ENCODE data around the gene PCAT6. TPM values are rescaled to one million over a fixed set of nuclear protein-coding genes. Genes with fewer than 3 reads are reported as not detected.

The PCAT6 gene
- total and polyA plus RNA-seq, 2 experiments from 2014 or later: 7.2 to 28.1 TPM

DNA sequence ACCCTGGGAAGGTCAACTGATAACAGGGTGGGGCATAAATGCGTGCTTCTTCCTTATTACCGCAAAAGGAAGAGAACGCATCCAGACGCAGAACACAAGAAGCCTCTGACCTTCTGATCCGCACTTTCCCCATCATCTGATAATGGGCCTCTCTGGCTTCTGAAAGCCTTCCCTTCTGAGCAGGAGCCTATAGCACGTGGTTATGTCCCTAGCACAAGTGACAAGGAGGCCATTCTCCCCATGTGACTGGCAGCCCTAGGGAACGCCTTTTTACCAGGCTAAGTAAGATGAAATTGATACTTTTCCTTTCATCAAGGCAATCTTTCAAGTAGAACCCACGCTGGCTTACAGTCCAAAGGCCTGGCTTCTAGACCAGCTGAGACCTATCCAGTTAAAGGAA, 44.0 kb downstream of the PCAT6 start:
- no peak overlapping the region for H3K4me3 ChIP-seq
- Mint-ChIP-seq H3K4me1 (peaks cover 4% of the 10 kb centered on the region; the same call in 2 of the 3 replicates), H3K36me3 (ENCODE audit: low read depth) (peaks cover 54% of the 10 kb centered on the region), H3K9me3 (no peaks in the 10 kb centered on the region), H3K4me3 (no peak overlapping the region), H3K27ac (no peak overlapping the region), H3K27me3 (ENCODE audit: insufficient read depth, low read depth, poor library complexity) (peaks cover 2% of the 10 kb centered on the region)
- H3F3A ChIP-seq (replicated peaks; ENCODE audit: low read depth): peaks cover 4% of the 10 kb centered on the region; the same call in 1 of the 2 replicates
- ATAC-seq: no peak
- no peaks in the 10 kb centered on the region for H3K27me3 ChIP-seq (ENCODE audit: insufficient read depth)
- peaks cover 15% of the 10 kb centered on the region; the same call in 1 of the 2 replicates for H3K36me3 ChIP-seq (ENCODE audit: insufficient read depth)
- TF ChIP-seq ZNF331 (CRISPR knock-in tag; IDR thresholded peaks at IDR 0.05; ENCODE audit: low read depth): no peak
- TF ChIP-seq CTCF (conservative IDR thresholded peaks at IDR 0.05; ENCODE audit: low read depth in 2 of 2): no peak
- no peak for TF ChIP-seq ETS1 (IDR thresholded peaks at IDR 0.05)
- no peak for TF ChIP-seq EZH2phosphoT487 (IDR thresholded peaks at IDR 0.05; ENCODE audit: unreplicated experiment)
- TF ChIP-seq JUNB (IDR thresholded peaks at IDR 0.05; ENCODE audit: unreplicated experiment): no peak
- TF ChIP-seq CREB1 (CRISPR knock-in tag; IDR thresholded peaks at IDR 0.05; ENCODE audit: low read depth): no peak
- no peak for TF ChIP-seq NANOG (IDR thresholded peaks at IDR 0.05; ENCODE audit: borderline replicate concordance)
- TF ChIP-seq ZNF114 (CRISPR knock-in tag; IDR thresholded peaks at IDR 0.05): no peak
- TF ChIP-seq STAT1 (IDR thresholded peaks at IDR 0.05; ENCODE audit: unreplicated experiment): no peak
- TF ChIP-seq, protein P1, sequence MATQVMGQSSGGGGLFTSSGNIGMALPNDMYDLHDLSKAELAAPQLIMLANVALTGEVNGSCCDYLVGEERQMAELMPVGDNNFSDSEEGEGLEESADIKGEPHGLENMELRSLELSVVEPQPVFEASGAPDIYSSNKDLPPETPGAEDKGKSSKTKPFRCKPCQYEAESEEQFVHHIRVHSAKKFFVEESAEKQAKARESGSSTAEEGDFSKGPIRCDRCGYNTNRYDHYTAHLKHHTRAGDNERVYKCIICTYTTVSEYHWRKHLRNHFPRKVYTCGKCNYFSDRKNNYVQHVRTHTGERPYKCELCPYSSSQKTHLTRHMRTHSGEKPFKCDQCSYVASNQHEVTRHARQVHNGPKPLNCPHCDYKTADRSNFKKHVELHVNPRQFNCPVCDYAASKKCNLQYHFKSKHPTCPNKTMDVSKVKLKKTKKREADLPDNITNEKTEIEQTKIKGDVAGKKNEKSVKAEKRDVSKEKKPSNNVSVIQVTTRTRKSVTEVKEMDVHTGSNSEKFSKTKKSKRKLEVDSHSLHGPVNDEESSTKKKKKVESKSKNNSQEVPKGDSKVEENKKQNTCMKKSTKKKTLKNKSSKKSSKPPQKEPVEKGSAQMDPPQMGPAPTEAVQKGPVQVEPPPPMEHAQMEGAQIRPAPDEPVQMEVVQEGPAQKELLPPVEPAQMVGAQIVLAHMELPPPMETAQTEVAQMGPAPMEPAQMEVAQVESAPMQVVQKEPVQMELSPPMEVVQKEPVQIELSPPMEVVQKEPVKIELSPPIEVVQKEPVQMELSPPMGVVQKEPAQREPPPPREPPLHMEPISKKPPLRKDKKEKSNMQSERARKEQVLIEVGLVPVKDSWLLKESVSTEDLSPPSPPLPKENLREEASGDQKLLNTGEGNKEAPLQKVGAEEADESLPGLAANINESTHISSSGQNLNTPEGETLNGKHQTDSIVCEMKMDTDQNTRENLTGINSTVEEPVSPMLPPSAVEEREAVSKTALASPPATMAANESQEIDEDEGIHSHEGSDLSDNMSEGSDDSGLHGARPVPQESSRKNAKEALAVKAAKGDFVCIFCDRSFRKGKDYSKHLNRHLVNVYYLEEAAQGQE (IDR thresholded peaks at IDR 0.05; ENCODE audit: unreplicated experiment): no peak
- no peak for TF ChIP-seq POLR2AphosphoS5 (IDR thresholded peaks at IDR 0.05; ENCODE audit: low read depth)
- DNase-seq (ENCODE audit: low spot score): no peak
- H3K27ac ChIP-seq (ENCODE audit: low read depth): no peak overlapping the region
- no peak overlapping the region for H2AFZ ChIP-seq
- H3K4me2 ChIP-seq: no peak overlapping the region
- no peaks in the 10 kb centered on the region for H3K9me2 ChIP-seq (ENCODE audit: insufficient read depth)
- H4K20me1 ChIP-seq (replicated peaks; ENCODE audit: insufficient read depth): peaks cover 9% of the 10 kb centered on the region
- H3K4me1 ChIP-seq (ENCODE audit: insufficient read depth): peaks cover 3% of the 10 kb centered on the region; the same call in 1 of the 2 replicates
- H3K79me2 ChIP-seq (replicated peaks; ENCODE audit: insufficient read depth): peaks cover 20% of the 10 kb centered on the region
